Adrenal gland (tissue), 12 donors: ENCODE measurements around the gene WNT5A. TPM values are rescaled to one million over a fixed set of nuclear protein-coding genes. Genes with fewer than 3 reads are reported as not detected.

Experiments used
- DNase-seq, 7 donors: peaks; one replicate each; pipeline ENCODE4 v3.0.0-alpha.2; 2019 to 2020
- H3K27ac ChIP-seq, 5 donors: fragments of 200-600 bp; sonication (generic) in 4 of 5; 1 replicate in 3 of 5; 2 replicates in 2 of 5; pipeline versions ENCODE4 v1.5.1 to v1.8.0; 2016 to 2020; ENCODE audit warnings: mild to moderate bottlenecking in 1 of 5
- H3K27me3 ChIP-seq: fragments of 200-600 bp; 2 replicates; pipeline ENCODE4 v1.8.0; 2021
- H3K36me3 ChIP-seq, 2 donors: fragments of 200-600 bp; replicated peaks in 1 of 2; 1 replicate in 1 of 2; 2 replicates in 1 of 2; pipeline versions ENCODE4 v1.5.1 to v1.8.0; 2018 to 2022
- H3K4me1 ChIP-seq, 2 donors: fragments of 200-600 bp; replicated peaks in 1 of 2; 1 replicate in 1 of 2; 2 replicates in 1 of 2; pipeline versions ENCODE4 v1.5.1 to v1.8.0; 2018 to 2021
- H3K4me3 ChIP-seq, 4 donors: fragments of 200-600 bp; sonication (generic) in 3 of 4; one replicate each; pipeline ENCODE4 v1.5.1; 2016 to 2018
- H3K9me3 ChIP-seq, 3 donors: fragments of 200-600 bp; sonication (generic) in 1 of 3; replicated peaks in 1 of 3; 1 replicate in 2 of 3; 2 replicates in 1 of 3; pipeline versions ENCODE4 v1.5.1 to v1.8.0; 2016 to 2021
- CTCF ChIP-seq, 6 experiments: fragments of 450-650 bp in 4 of 6; fragments of 200-600 bp in 2 of 6; sonication (generic) in 1 of 6; IDR thresholded peaks; 1 replicate in 5 of 6; 2 replicates in 1 of 6; pipeline versions ENCODE4 v1.5.1 to v1.8.0; 2016 to 2021; ENCODE audit warnings: antibody characterized with exemption in 6 of 6, mild to moderate bottlenecking in 2 of 6, moderate library complexity in 1 of 6
- POLR2A ChIP-seq, 2 donors: fragments of 450-650 bp; IDR thresholded peaks; one replicate each; pipeline ENCODE4 v1.6.1; 2017; ENCODE audit warnings: antibody characterized with exemption in 2 of 2, mild to moderate bottlenecking in 2 of 2, moderate library complexity in 1 of 2
- WGBS, 4 donors: extraction: QIAGEN DNeasy Blood & Tissue Kit in 2 of 4; methylation state at CpG; one replicate each; pipeline versions ENCODE4 v1.1.5 to v1.1.7; 2013 to 2017; 5-methylcytosine and 5-hydroxymethylcytosine counted together
- intact Hi-C, 2 donors: fragments of 100-400 bp; cut with DNase I; formaldehyde crosslinking; loops; one replicate each; pipeline versions ENCODE4 v1.14.1 to v1.15.0; 2022 to 2023
- polyA plus RNA-seq, 3 donors: library from polyadenylated mRNA; stranded (reverse); fragments of 200-250 nt in 2 of 3; fragments of 350-450 nt in 1 of 3; fragmentation: Illumina TruSeq in 1 of 3; extraction: RNeasy Lipid Tissue Mini Kit (QIAGEN cat#74804) in 1 of 3; gene quantifications; one replicate each; pipeline ENCODE4 v1.2.3, GENCODE V29; 2013 to 2014
- total RNA-seq, 9 donors: library from RNA; depleted of rRNA in 4 of 9; stranded (reverse); fragments of >200 nt in 4 of 9; fragments of 120-200 nt in 1 of 9; fragmentation: NEBNext Ultra II Directional in 1 of 9; extraction: Animal tissue kit (Norgen Biotek cat#: 25700) in 1 of 9; gene quantifications; one replicate each; pipeline versions ENCODE4 v1.1.0 to v1.2.4, GENCODE V29; 2013 to 2023
- donor health status: healthy with polysubstance abuse.
- donor health status: Bipolar disorder and iron deficiency.
- donor health status: DM: yes; HTN: yes; CAD: no.
- donor health status: DM: no; HTN: no; CAD: no.
- donor health status: DM: no; HTN: no; CAD: no.
- donor health status: DM: yes; HTN: yes; CAD: no.

WNT5A gene
- total and polyA plus RNA-seq, 12 donors = 0.54 to 16.2 (median 2.9) TPM

DNA sequence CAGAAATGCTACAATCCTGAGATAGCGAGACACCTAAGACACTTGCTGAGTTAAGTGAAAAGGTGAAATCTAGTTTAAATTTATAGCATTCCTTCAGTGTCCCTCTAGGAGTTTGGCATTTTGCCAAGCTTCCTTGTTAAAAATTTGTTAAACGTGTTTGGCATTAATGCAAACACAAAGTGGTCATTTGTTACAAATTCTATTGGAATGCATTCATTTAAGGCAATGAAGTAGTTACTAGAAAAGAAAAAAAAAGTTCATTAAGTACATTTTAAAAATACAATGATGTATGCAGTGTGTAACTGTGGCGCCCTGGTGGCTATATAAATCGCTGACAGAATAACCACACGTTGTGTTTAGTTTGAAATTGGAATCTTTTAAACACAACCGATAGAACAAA lies 31.3 kb upstream of the WNT5A start:
- H3K4me1 ChIP-seq = no peaks in the 10 kb centered on the region
- H3K27me3 ChIP-seq = peaks cover 18% of the 10 kb centered on the region
- intact Hi-C loops = no loop called here
- TF ChIP-seq POLR2A (IDR thresholded peaks at IDR 0.05) = no peak
- no peak for TF ChIP-seq CTCF (IDR thresholded peaks at IDR 0.05)
- H3K36me3 ChIP-seq = no peaks in the 10 kb centered on the region
- 72 to 83% (median 78%) methylated on average over 6 of the region's 6 CpGs for WGBS, 4 donors
- no peaks in the 10 kb centered on the region for H3K9me3 ChIP-seq
- H3K27ac ChIP-seq = no peak overlapping the region
- DNase-seq = no peak
- no peak overlapping the region for H3K4me3 ChIP-seq

GRCh38 chr3:55516392-55517030 lies 29.4 kb upstream of the WNT5A start:
- H3K9me3 ChIP-seq = no peaks in the 10 kb centered on the region
- intact Hi-C loops = no loop called here
- peaks cover 0 to 11% of the 10 kb centered on the region in 2 donors for H3K4me1 ChIP-seq
- H3K36me3 ChIP-seq = no peaks in the 10 kb centered on the region
- no peak overlapping the region for H3K4me3 ChIP-seq
- no peak for TF ChIP-seq POLR2A (IDR thresholded peaks at IDR 0.05)
- no peak for TF ChIP-seq CTCF (IDR thresholded peaks at IDR 0.05)
- WGBS, 4 donors = 63 to 70% (median 69%) methylated on average over 10 of the region's 10 CpGs
- no peak for DNase-seq
- H3K27me3 ChIP-seq = peaks cover 18% of the 10 kb centered on the region
- H3K27ac ChIP-seq = no peak overlapping the region

GRCh38 chr3:55515550-55516246 lies 28.6 kb upstream of the WNT5A start:
- intact Hi-C loops = no loop called here
- DNase-seq = no peak
- H3K27ac ChIP-seq = no peak overlapping the region
- H3K36me3 ChIP-seq = no peaks in the 10 kb centered on the region
- no peak overlapping the region for H3K4me3 ChIP-seq
- H3K4me1 ChIP-seq = peaks cover 0 to 11% of the 10 kb centered on the region in 2 donors
- no peaks in the 10 kb centered on the region for H3K9me3 ChIP-seq
- TF ChIP-seq CTCF (IDR thresholded peaks at IDR 0.05) (no peak), POLR2A (IDR thresholded peaks at IDR 0.05) (no peak)
- 38 to 52% (median 47%) methylated on average over 14 of the region's 14 CpGs for WGBS, 4 donors
- peaks cover 18% of the 10 kb centered on the region for H3K27me3 ChIP-seq

DNA sequence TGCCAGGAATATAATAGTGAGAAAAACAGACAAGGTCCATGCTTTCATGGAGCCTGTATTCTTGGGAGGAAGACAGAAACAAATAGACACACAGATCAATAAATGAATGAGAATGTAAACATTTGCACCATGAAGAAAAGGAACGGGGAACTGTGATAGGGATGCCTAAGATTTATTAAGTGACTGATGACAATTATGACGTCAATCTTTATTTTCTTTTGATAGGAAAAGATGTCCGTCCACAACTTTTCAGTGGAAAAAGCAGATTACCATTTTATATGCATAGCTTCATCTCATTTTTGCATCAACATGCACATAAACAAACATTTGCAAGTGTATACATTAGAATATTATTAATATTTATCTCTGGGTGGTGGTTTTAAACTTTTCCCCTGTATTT lies 27.9 kb upstream of the WNT5A start:
- no peaks in the 10 kb centered on the region for H3K36me3 ChIP-seq
- H3K4me3 ChIP-seq = no peak overlapping the region
- no peak for DNase-seq
- no peaks in the 10 kb centered on the region for H3K9me3 ChIP-seq
- peaks cover 0 to 11% of the 10 kb centered on the region in 2 donors for H3K4me1 ChIP-seq
- peaks cover 18% of the 10 kb centered on the region for H3K27me3 ChIP-seq
- intact Hi-C loops = no loop called here
- TF ChIP-seq CTCF (IDR thresholded peaks at IDR 0.05) (no peak), POLR2A (IDR thresholded peaks at IDR 0.05) (no peak)
- 75 to 86% (median 78%) methylated on average over 3 of the region's 3 CpGs for WGBS, 4 donors
- no peak overlapping the region for H3K27ac ChIP-seq
